ENCODE results near the gene CTNNBL1.

The CTNNBL1 gene

DNA sequence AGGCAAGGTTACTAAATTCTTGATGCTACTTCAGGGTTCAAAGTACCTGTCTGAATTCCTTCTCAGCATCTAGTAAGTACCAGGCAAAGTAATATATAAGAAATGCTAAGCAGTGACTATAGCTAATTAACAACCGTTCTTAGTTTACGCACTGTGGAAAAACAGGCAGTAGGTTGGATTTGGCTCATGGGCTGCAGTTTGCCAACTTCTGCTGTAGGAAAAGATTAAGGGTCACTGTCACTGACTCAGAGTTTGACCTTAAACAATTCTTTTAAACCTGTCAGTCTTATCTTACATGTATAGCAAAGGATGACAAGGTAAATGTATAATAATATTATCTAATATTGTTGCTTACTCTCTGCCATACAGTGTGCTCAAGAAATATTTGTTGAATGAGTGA lies 42.3 kb downstream of the CTNNBL1 start:
- no peaks in the 10 kb centered on the region for H3K9me3 Mint-ChIP-seq
- no peak overlapping the region for H3K4me3 Mint-ChIP-seq
- no peak overlapping the region for H3K27ac Mint-ChIP-seq
- no peak for ATAC-seq
- H3K4me1 Mint-ChIP-seq: peaks cover 22% of the 10 kb centered on the region
- no peak for DNase-seq (ENCODE audit: low spot score in 2 of 2)
- H3K36me3 Mint-ChIP-seq: peaks cover 66% of the 10 kb centered on the region

DNA sequence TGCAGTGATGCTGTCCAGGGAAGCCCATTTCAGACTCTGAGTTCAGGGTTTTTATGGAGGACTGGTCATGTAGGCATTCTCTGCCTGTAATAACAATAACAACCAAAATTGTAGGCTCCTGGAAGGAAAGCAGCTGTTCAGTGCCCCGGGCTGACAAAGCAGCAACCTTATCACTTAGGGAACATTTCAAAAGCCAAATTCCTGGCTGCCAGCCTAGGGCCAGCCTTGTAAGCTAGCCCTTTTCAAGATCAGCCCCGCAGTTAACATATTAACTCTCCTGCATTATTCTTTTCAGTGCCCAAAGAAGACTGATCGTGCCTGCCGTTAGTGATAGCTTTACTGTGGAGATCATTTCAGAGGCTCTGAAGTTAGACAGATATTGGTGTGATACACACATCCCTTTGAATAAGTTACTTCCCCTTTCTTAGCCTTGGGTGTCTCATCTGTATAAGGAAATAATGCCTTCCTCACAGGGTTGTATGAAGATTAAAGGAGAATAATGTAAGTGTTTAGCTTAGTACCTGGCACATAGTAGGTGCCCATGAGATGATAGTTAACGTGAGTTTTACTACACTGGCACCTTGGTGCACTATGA lies 44.1 kb downstream of the CTNNBL1 start:
- H3K4me3 Mint-ChIP-seq: no peak overlapping the region
- no peak for ATAC-seq
- H3K9me3 Mint-ChIP-seq: no peaks in the 10 kb centered on the region
- no peak overlapping the region for H3K27ac Mint-ChIP-seq
- DNase-seq (ENCODE audit: low spot score in 2 of 2): no peak
- H3K36me3 Mint-ChIP-seq: peaks cover 57% of the 10 kb centered on the region
- peaks cover 22% of the 10 kb centered on the region for H3K4me1 Mint-ChIP-seq

DNA sequence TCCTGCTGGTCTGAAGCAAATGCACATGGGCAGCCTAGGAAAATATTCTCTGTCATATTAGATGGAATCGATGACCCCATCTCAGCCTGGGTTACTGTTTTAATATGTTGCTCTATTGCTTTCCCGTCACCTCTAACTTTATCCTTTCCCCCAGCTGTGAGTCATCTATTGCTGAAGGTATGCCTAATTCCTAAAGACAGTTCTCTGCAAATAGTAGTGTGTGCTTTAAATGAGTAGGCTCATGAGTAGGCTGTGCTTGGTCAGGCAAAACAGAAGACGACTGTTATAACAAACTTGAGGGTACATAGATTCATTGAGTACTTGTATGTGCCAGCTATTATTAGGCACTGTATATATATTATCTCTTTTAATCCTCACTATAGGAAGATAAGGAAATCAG lies 47.2 kb downstream of the CTNNBL1 start:
- H3K36me3 Mint-ChIP-seq: peaks cover 49% of the 10 kb centered on the region
- H3K9me3 Mint-ChIP-seq: no peaks in the 10 kb centered on the region
- no peak overlapping the region for H3K4me3 Mint-ChIP-seq
- peaks cover 13% of the 10 kb centered on the region for H3K4me1 Mint-ChIP-seq
- H3K27ac Mint-ChIP-seq: no peak overlapping the region
- ATAC-seq (peak; percentile 60), DNase-seq (ENCODE audit: low spot score in 2 of 2) (no peak)

DNA sequence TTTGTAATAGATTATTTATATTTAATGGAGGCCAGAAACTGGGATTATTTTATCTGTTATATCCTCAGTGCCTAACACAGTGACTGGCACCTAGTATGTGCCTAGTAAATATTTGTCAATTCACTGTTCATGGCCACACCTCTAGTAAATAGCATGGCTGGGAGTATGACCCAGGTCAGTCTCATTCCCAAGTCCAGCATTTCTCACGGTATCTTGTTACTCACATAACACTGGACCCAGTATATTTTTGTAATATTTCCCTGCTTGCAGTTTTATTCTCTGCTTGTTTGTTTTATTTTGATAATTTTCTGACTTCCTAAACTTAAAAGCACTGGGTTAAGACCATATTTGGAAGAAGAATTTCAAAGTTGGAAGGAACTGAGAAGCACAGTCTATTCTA lies 47.7 kb downstream of the CTNNBL1 start:
- DNase-seq (ENCODE audit: low spot score in 2 of 2) (no peak), ATAC-seq (no peak)
- peaks cover 50% of the 10 kb centered on the region for H3K36me3 Mint-ChIP-seq
- no peaks in the 10 kb centered on the region for H3K9me3 Mint-ChIP-seq
- H3K27ac Mint-ChIP-seq: no peak overlapping the region
- H3K4me3 Mint-ChIP-seq: no peak overlapping the region
- peaks cover 13% of the 10 kb centered on the region for H3K4me1 Mint-ChIP-seq

DNA sequence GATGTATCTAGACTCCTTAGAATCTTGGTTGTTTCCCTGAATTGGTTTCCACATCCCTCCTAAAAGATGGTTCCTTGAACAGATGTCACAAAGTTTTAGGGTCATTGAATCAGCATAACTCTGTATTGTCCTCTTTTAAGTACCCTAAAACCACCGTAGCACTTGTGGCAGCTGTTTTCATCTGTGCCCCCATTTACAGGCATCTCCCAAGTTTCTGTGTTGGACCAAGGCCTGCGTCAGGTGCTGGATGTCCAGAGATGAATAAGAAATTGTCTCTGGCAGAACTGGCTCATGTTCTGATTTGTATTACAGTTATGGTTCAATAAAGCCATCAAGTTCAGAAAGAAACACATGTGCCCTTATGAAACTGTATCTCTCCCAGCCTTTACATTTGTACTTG lies 48.3 kb downstream of the CTNNBL1 start:
- DNase-seq (ENCODE audit: low spot score in 2 of 2): no peak
- H3K36me3 Mint-ChIP-seq: peaks cover 50% of the 10 kb centered on the region
- no peaks in the 10 kb centered on the region for H3K9me3 Mint-ChIP-seq
- ATAC-seq: no peak
- no peak overlapping the region for H3K27ac Mint-ChIP-seq
- H3K4me1 Mint-ChIP-seq: peaks cover 13% of the 10 kb centered on the region
- no peak overlapping the region for H3K4me3 Mint-ChIP-seq

DNA sequence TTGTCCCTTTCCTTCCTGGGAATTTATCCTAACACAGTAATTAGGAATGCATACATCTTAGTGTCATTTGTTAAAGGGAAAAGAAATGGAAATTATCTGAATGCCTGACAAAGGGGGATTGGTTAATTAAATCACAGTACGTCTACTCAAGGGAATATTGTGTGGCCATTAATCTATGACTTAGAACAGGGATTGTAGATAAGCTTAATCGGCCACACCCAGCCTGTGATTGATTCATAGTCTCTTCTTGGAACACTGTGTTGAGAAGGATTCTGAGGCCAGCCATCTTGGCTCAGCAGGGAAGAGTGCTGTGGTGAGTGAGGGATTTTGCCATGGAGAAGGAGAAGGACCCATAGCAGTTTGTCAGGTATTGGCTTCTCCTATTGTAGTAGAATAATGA lies 50.5 kb downstream of the CTNNBL1 start:
- H3K27ac Mint-ChIP-seq: no peak overlapping the region
- no peaks in the 10 kb centered on the region for H3K9me3 Mint-ChIP-seq
- ATAC-seq: no peak
- no peak for DNase-seq (ENCODE audit: low spot score in 2 of 2)
- peaks cover 6% of the 10 kb centered on the region for H3K4me1 Mint-ChIP-seq
- no peak overlapping the region for H3K4me3 Mint-ChIP-seq
- H3K36me3 Mint-ChIP-seq: peaks cover 49% of the 10 kb centered on the region

DNA sequence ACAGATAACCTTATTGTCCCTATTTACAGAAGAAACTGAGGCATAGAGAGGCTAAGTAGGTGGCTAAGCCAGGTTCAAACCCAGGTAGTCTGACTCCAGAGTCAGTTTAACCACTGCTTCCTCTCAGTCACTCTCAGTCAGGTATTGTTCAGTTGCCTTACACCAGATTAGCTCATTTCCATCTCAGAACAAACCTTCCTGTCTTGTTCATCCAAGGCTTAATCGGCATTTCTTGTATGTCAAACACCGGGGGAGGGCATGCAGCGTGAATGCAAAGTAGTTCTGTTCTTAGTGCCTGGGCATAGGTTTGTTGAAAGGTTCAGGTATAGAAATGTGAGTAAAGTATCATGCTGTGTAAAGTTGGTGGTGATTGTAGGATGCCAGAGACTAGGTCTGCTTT lies 51.7 kb downstream of the CTNNBL1 start:
- ATAC-seq: peak; percentile 59
- DNase-seq (ENCODE audit: low spot score in 2 of 2): peak in 1 of 2 donors; percentile 53

DNA sequence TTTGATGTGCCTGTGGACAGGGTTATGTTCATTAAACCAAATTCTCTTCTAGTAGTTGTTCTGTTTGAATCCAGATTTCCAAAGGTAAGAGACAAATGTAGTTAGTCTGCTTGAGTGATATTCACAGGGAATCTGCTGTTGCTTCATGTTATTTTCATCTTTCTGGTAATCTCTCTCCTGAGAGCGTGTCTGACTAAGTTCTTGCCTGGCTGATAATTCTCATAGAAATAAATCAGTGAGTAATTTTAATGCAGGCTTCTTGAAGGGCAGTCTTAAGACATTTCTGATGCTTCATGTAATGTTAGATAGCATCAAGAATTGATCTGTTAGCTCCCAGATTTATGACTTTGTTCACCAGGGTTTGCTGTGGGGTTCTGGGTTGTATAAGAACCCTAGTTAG lies 54.2 kb downstream of the CTNNBL1 start:
- Mint-ChIP-seq H3K4me1 (peaks cover 6% of the 10 kb centered on the region), H3K9me3 (no peaks in the 10 kb centered on the region), H3K36me3 (peaks cover 52% of the 10 kb centered on the region)

More for the DNA sequence above, 51.7 kb downstream of the CTNNBL1 start:
- Mint-ChIP-seq H3K4me3 (no peak overlapping the region), H3K9me3 (no peaks in the 10 kb centered on the region), H3K4me1 (peaks cover 6% of the 10 kb centered on the region), H3K36me3 (peaks cover 47% of the 10 kb centered on the region), H3K27ac (peak overlapping the region; percentile 15)

DNA sequence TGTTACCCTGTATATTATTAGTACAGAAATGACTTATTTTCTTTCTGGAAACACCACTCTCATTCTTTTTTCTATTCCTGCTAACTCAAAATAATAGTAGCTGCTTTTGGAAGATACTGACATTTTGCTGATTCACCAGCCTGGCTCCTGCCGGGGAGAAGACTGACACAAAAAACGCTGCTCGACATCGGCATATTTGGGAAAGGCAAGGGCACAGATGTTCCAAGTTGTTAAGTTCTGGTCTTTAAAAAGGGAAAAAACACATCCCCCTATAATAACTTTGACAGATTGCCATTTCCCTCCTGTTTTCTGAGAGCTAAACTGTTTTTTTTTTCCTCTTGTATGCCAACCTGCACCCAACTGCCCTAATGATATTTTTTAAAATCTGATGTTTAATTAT lies 55.4 kb downstream of the CTNNBL1 start:
- no peaks in the 10 kb centered on the region for H3K9me3 Mint-ChIP-seq
- H3K4me3 Mint-ChIP-seq: no peak overlapping the region
- DNase-seq (ENCODE audit: low spot score in 2 of 2) (no peak), ATAC-seq (no peak)
- peaks cover 50% of the 10 kb centered on the region for H3K36me3 Mint-ChIP-seq
- peaks cover 6% of the 10 kb centered on the region for H3K4me1 Mint-ChIP-seq
- no peak overlapping the region for H3K27ac Mint-ChIP-seq

More for the DNA sequence above, 54.2 kb downstream of the CTNNBL1 start:
- ATAC-seq: no peak
- H3K27ac Mint-ChIP-seq: no peak overlapping the region
- H3K4me3 Mint-ChIP-seq: no peak overlapping the region
- DNase-seq (ENCODE audit: low spot score in 2 of 2): no peak

DNA sequence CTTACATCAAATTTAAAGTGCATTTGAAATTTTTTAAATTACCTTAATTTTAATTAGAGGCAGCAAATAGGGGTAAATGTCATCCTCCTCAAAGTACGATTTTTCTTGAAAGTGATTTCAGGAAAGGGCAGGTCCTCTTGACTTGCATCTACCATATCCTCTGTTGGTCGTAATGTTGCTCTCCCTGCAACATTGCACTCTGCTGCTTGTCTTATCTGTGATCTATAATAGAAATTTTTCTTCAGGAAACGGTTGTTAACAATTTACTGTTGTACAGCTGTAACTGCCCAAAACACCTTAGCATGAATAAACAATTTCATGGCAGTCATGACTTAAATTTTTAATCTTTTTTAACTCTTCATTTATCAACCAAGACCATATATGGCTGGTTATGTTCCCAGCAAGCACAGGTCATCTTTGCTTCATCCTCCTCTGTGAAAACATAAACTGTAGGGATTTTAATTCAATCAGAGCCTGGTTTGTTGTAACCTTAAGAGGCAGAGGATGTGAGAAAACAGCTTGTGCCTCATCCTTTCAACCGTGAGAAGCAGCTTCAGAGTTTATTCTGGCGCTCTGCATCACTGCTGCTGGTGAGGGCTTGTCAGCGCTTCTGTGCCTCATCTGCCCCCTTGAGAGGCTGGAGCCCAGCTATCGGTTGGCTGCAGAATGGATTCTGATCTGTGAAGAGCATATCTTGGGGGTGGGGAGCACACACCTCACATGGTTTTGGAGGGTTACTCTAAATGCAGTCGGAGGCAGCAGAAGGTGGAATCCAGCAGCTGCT lies 56.0 kb downstream of the CTNNBL1 start:
- Mint-ChIP-seq H3K9me3 (no peaks in the 10 kb centered on the region), H3K4me1 (peaks cover 6% of the 10 kb centered on the region), H3K36me3 (peaks cover 56% of the 10 kb centered on the region), H3K27ac (no peak overlapping the region), H3K4me3 (no peak overlapping the region)
- no peak for ATAC-seq
- DNase-seq (ENCODE audit: low spot score in 2 of 2): no peak

DNA sequence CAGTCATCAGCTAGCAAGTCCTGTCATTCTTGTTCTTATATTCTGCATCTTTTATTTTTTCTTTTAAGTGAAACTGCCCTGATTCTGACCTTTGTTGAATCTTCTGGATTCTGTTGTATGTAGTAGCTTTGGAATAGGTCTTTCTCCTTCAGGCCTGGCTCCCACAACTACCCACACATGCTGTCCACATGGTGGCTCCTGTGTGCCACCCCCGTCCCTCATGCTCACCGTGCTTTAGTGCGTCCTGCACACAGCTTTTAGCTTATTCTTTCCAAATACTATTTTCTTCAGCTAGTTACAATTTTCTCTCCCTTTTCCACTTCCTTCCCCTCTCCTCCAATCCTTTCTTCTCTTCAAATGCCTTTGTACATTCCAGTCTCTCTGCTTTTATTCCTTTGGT lies 61.8 kb downstream of the CTNNBL1 start:
- peaks cover 52% of the 10 kb centered on the region for H3K36me3 Mint-ChIP-seq

DNA sequence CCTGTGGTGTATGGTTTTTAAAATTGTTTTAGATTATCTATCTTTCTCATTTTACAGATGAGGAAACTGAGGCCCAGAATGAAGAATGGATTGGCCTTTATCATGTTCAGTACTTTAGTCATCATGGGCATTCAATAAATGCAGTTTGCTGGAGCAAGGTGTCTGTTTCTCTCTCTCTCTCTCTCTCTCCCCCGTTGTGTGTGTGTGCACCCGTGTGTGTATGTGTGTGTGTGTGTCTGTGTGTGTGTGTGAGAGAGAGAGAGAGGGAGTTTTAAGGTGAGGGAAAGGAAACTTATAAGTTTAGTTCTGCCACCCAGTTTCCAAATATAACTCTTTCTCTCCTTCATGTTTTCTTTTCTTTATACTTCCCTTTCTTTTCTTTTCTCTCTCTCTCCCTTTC lies 62.4 kb downstream of the CTNNBL1 start:
- Mint-ChIP-seq H3K4me1 (peaks cover 6% of the 10 kb centered on the region), H3K36me3 (peaks cover 50% of the 10 kb centered on the region), H3K27ac (no peak overlapping the region), H3K4me3 (no peak overlapping the region), H3K9me3 (no peaks in the 10 kb centered on the region)
- no peak for DNase-seq (ENCODE audit: low spot score in 2 of 2)
- no peak for ATAC-seq

More for the DNA sequence above, 61.8 kb downstream of the CTNNBL1 start:
- H3K4me3 Mint-ChIP-seq: no peak overlapping the region
- no peaks in the 10 kb centered on the region for H3K9me3 Mint-ChIP-seq
- H3K27ac Mint-ChIP-seq: no peak overlapping the region
- ATAC-seq: no peak
- H3K4me1 Mint-ChIP-seq: peaks cover 6% of the 10 kb centered on the region
- no peak for DNase-seq (ENCODE audit: low spot score in 2 of 2)

DNA sequence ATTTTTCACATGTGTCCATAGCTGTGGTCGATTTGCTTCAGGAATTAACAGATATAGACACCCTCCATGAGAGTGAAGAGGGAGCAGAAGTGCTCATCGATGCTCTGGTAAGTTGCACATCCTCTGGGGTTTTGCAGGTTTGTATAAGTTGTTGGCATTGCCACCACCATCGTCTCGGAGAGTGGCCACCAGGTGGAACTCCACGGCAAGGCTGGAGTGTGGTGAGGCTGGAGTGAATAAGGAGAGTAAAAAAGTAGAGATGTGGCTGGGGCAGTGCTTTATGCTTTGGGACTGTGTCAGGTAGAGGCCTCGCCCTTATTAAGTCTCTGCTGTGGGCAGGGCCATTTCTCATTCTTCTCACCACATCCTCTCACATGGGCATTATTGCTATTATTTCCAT lies 63.7 kb downstream of the CTNNBL1 start:
- peaks cover 47% of the 10 kb centered on the region for H3K36me3 Mint-ChIP-seq
- no peaks in the 10 kb centered on the region for H3K9me3 Mint-ChIP-seq
- H3K27ac Mint-ChIP-seq: no peak overlapping the region
- peaks cover 6% of the 10 kb centered on the region for H3K4me1 Mint-ChIP-seq
- DNase-seq (ENCODE audit: low spot score in 2 of 2) (no peak), ATAC-seq (no peak)
- no peak overlapping the region for H3K4me3 Mint-ChIP-seq

DNA sequence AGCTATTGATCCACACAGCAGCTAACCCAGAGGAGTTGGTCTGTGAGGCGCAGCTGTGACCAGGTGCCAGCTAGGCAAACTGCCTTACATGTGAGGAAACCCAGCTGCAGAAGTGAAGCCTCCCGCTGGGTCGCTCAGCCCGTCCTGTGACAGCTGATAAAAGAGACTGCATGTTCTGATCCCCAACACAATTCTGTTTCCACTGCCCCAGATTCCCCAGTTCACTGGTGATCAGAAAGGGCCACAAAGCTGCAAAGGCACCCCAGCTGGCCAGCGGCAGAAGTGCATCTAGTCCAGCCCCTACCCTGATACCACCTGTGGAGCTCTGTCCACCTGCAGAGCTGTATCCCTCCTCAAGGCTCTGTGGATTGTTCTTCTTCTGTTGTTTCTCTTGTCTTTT lies 64.5 kb downstream of the CTNNBL1 start:
- Mint-ChIP-seq H3K4me1 (peaks cover 6% of the 10 kb centered on the region), H3K36me3 (peaks cover 47% of the 10 kb centered on the region), H3K4me3 (no peak overlapping the region), H3K27ac (no peak overlapping the region), H3K9me3 (no peaks in the 10 kb centered on the region)
- DNase-seq (ENCODE audit: low spot score in 2 of 2) (no peak), ATAC-seq (no peak)

DNA sequence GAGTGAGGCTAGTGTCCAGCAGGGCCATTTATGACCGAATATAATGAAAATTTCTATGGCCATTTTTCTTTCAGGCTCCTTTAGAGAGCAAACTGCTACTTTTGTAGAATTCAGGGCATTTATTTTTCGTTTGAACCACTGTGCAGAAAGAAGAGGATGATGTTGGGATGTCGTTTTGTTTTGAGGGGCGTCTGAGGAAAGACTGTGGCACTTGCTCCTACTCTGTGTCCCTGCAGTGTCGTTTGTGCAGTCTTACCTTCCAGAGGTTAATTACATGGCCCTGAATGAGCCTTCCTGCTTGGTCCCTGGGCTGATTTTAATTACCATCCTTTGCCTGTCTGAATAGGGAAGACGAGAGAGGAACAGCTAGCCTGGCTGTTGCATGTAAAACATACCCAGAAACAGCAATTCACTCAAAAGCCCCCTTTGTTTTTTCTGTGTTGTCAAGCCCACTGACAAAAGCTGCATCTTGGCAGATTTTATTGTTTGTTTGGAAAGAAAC lies 65.3 kb downstream of the CTNNBL1 start:
- ATAC-seq (no peak), DNase-seq (ENCODE audit: low spot score in 2 of 2) (no peak)
- Mint-ChIP-seq H3K4me1 (peaks cover 6% of the 10 kb centered on the region), H3K9me3 (no peaks in the 10 kb centered on the region), H3K27ac (no peak overlapping the region), H3K4me3 (no peak overlapping the region), H3K36me3 (peaks cover 47% of the 10 kb centered on the region)

DNA sequence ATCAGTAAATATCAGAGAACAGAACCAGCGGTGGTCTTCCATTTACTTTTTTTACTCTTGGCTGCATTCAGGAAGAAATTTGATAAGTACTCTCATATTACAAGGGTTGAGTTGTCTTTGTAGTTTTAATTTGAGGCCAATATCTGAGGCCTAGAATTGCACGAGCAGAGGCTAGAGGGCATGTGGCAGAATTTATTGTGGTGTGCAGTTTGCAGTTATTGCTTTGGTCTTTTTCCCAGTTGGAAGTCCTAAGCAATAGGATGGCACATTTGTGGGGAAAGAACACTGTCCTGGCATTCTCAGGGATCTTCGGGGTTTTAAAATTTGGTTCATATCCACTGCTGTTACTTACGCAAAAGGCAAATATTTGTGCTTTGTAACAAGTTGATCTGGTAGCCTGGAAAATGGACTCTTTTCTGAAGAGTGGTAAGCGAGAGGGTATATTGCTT lies 66.0 kb downstream of the CTNNBL1 start:
- ATAC-seq: no peak
- H3K36me3 Mint-ChIP-seq: peaks cover 41% of the 10 kb centered on the region

More for the DNA sequence above, 66.0 kb downstream of the CTNNBL1 start:
- H3K4me3 Mint-ChIP-seq: no peak overlapping the region
- DNase-seq (ENCODE audit: low spot score in 2 of 2): no peak
- H3K9me3 Mint-ChIP-seq: no peaks in the 10 kb centered on the region
- peaks cover 6% of the 10 kb centered on the region for H3K4me1 Mint-ChIP-seq
- no peak overlapping the region for H3K27ac Mint-ChIP-seq

Data from stimulated activated effector memory CD8-positive, alpha-beta T cell treated with anti-CD3 and anti-CD28 coated beads, Interleukin-12 subunit alpha, Interleukin-12 subunit beta, amount 100 ng/mL, for 72 hours (primary cell).